GM18499 (cell line): ENCODE data around the gene BCL2.

Experiments used
- ATAC-seq: cut with Tn5 transposase; IDR thresholded peaks from one replicate; pipeline ENCODE4 v1.9.1; 2021; ENCODE audit warnings: moderate number of reproducible peaks; ENCODE audit not compliant: insufficient read depth, unreplicated experiment

The BCL2 gene

GRCh38 chr18:63078471-63078870 lies 241.1 kb downstream of the BCL2 start:
- ATAC-seq = peak; percentile 89

DNA sequence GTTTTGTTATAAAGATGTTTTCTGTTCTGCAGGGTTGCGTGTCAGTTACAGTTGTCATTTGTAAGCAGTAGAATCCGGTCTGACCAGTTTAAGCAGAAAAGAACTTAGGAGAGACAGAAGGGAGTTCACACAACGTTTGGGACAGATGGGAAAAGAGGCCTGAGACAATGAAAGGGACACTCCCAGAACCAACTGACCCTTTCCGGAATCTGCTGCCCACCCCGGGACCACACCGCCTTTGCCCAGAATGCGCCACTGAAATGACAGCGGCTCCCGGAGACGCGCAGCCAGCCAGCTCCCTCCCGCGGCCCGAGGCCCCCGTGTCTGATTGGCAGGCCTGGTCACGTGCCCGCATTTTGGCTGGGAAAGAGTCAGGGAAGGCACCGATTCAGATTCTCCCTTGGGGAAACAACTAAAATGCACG lies 244.6 kb downstream of the BCL2 start:
- ATAC-seq = no peak

DNA sequence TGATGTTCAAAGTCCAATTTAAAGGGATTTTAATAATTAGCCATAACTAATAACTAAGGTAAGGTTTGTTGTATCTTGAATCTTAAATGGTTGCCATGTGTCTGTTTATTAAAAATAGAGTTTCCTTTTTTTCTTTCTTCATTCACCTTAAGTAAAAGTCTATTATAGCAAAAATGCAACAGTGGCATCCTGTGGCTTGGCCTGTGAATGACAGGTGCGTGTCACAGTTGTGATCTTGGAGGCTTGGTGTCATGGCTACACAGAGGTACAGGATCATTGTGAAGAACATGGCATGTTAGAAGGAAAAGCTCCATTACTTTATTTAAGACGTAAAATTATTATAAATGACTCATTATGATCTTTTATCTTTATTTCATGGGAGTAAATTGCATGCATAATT lies 246.1 kb downstream of the BCL2 start:
- ATAC-seq = no peak
